ENCODE data around the gene GRID1. TPM values are rescaled to one million over a fixed set of nuclear protein-coding genes. Genes with fewer than 3 reads are reported as not detected.

Gene GRID1
- total RNA-seq, 1 experiment from 2014 or later, result 5.6 TPM

DNA sequence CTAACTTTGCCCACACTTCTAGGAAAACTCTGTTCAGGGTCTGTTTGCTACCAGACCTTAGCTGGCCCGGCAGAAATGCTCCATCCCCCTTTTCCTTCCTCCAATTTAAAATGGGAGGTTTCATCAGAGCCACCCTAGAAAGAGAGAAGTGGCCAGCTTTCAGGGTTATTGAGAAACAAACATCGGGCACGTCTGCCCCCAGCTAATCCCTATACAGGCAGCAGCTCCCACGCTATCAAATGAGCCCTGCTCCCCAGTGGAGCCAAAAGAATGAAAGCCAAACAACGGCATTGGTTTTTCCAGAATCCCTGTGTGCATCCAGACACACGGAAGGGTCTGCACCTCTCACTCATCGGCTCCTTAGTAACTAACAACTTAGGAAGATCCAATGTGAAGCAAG, 132.5 kb downstream of the GRID1 start:
- no peaks in the 10 kb centered on the region for H3K36me3 ChIP-seq (ENCODE audit: control insufficient read depth in 1 of 2, insufficient read depth in 2 of 2, low read length in 2 of 2)
- DNase-seq (ENCODE audit: low read depth, low spot score) (no peak), ATAC-seq (no peak)
- H3K9me2 ChIP-seq (ENCODE audit: insufficient read depth), result no peaks in the 10 kb centered on the region
- no peak overlapping the region for H3K27ac ChIP-seq (ENCODE audit: low read depth, low read length)
- H3K9me3 ChIP-seq (ENCODE audit: control insufficient read depth in 1 of 2, insufficient read depth in 1 of 2, low read depth in 1 of 2, low read length in 2 of 2), result no peaks in the 10 kb centered on the region
- no peak overlapping the region for H2AFZ ChIP-seq (ENCODE audit: low read depth, low read length, poor library complexity, severe bottlenecking)
- H3K79me2 ChIP-seq (ENCODE audit: insufficient read depth, low read length), result no peaks in the 10 kb centered on the region
- CTCF ChIA-PET, result no interaction called here
- intact Hi-C loops (cut with micrococcal nuclease), result no loop called here
- TF ChIP-seq SIN3A (IDR thresholded peaks at IDR 0.05; ENCODE audit: low read depth) (no peak), CEBPB (IDR thresholded peaks at IDR 0.05; ENCODE audit: low read depth) (no peak), EZH2 (IDR thresholded peaks at IDR 0.05) (no peak), ELF1 (IDR thresholded peaks at IDR 0.05; ENCODE audit: borderline replicate concordance, low read depth) (no peak), POLR2A (IDR thresholded peaks at IDR 0.05; ENCODE audit: borderline replicate concordance, extremely low read depth, insufficient read depth, insufficient read length) (no peak), ZFX (IDR thresholded peaks at IDR 0.05) (no peak), RAD21 (IDR thresholded peaks at IDR 0.05; ENCODE audit: low read depth) (no peak), EGR1 (IDR thresholded peaks at IDR 0.05; ENCODE audit: low read depth) (no peak)
- TF ChIP-seq, protein P1, sequence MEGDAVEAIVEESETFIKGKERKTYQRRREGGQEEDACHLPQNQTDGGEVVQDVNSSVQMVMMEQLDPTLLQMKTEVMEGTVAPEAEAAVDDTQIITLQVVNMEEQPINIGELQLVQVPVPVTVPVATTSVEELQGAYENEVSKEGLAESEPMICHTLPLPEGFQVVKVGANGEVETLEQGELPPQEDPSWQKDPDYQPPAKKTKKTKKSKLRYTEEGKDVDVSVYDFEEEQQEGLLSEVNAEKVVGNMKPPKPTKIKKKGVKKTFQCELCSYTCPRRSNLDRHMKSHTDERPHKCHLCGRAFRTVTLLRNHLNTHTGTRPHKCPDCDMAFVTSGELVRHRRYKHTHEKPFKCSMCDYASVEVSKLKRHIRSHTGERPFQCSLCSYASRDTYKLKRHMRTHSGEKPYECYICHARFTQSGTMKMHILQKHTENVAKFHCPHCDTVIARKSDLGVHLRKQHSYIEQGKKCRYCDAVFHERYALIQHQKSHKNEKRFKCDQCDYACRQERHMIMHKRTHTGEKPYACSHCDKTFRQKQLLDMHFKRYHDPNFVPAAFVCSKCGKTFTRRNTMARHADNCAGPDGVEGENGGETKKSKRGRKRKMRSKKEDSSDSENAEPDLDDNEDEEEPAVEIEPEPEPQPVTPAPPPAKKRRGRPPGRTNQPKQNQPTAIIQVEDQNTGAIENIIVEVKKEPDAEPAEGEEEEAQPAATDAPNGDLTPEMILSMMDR (IDR thresholded peaks at IDR 0.05 in 2 of 3, conservative IDR thresholded peaks at IDR 0.05 in 1 of 3; ENCODE audit: borderline replicate concordance in 1 of 3, insufficient read depth in 1 of 3, low read depth in 2 of 3, low read length in 2 of 3), result no peak
- TF ChIP-seq, protein P2, sequence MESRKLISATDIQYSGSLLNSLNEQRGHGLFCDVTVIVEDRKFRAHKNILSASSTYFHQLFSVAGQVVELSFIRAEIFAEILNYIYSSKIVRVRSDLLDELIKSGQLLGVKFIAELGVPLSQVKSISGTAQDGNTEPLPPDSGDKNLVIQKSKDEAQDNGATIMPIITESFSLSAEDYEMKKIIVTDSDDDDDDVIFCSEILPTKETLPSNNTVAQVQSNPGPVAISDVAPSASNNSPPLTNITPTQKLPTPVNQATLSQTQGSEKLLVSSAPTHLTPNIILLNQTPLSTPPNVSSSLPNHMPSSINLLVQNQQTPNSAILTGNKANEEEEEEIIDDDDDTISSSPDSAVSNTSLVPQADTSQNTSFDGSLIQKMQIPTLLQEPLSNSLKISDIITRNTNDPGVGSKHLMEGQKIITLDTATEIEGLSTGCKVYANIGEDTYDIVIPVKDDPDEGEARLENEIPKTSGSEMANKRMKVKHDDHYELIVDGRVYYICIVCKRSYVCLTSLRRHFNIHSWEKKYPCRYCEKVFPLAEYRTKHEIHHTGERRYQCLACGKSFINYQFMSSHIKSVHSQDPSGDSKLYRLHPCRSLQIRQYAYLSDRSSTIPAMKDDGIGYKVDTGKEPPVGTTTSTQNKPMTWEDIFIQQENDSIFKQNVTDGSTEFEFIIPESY (IDR thresholded peaks at IDR 0.05; ENCODE audit: extremely low read depth, insufficient replicate concordance, low read length), result no peak
- TF ChIP-seq, protein P3, sequence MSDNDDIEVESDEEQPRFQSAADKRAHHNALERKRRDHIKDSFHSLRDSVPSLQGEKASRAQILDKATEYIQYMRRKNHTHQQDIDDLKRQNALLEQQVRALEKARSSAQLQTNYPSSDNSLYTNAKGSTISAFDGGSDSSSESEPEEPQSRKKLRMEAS (IDR thresholded peaks at IDR 0.05), result no peak
- BruUV-seq (replicated peaks), result no TSS peak
- POLR2A ChIA-PET, result no interaction called here
- RAD21 ChIA-PET (ENCODE audit: low non-redundant PET in 1 of 2, low total read pairs in 2 of 2, uncharacterized antibody in 2 of 2, unreplicated experiment in 2 of 2), result no interaction called here
- no peak overlapping the region for H3K4me3 ChIP-seq (replicated peaks in 1 of 2; ENCODE audit: low read depth in 1 of 2, low read length in 2 of 2)
- no peaks in the 10 kb centered on the region for H4K20me1 ChIP-seq (ENCODE audit: insufficient read depth)
- peaks cover 0 to 7% of the 10 kb centered on the region in 2 experiments; a peak in 1 of 4 replicates for H3K4me1 ChIP-seq (ENCODE audit: control insufficient read depth in 1 of 2, insufficient read depth in 2 of 2, low read length in 2 of 2)
- H3K4me2 ChIP-seq (ENCODE audit: low read length), result no peak overlapping the region
- no peak overlapping the region for H3K9ac ChIP-seq (ENCODE audit: low read length)
- no peaks in the 10 kb centered on the region for H3K27me3 ChIP-seq (ENCODE audit: insufficient read depth, low read length)

Data from HCT116 (cell line).